HG02588 (cell line): ENCODE results near the gene RNASE13.

Experiments
- ATAC-seq: cut with Tn5 transposase; IDR thresholded peaks from one replicate; pipeline ENCODE4 v1.9.1; 2021; ENCODE audit warnings: mild to moderate bottlenecking, moderate library complexity; ENCODE audit not compliant: unreplicated experiment

RNASE13 gene

GRCh38 chr14:21066882-21067502, 32.4 kb upstream of the RNASE13 start:
- no peak for ATAC-seq

GRCh38 chr14:21063479-21063878, 28.9 kb upstream of the RNASE13 start:
- ATAC-seq = no peak

- no peak for ATAC-seq
Observed at GRCh38 chr14:21061347-21061668, 26.7 kb upstream of the RNASE13 start.

GRCh38 chr14:21060614-21061346, 26.2 kb upstream of the RNASE13 start:
- ATAC-seq = no peak

- ATAC-seq = no peak
Observed at GRCh38 chr14:21059842-21060613, 25.4 kb upstream of the RNASE13 start.

GRCh38 chr14:21058903-21059302, 24.3 kb upstream of the RNASE13 start:
- no peak for ATAC-seq

GRCh38 chr14:21057803-21058675, 23.4 kb upstream of the RNASE13 start, which contains the start of gene RNASE8:
Gene RNASE8, plus strand, starts transcription at chr14:21057822. Its CDS starts 71 bp downstream, at chr14:21057893.
- ATAC-seq = no peak

GRCh38 chr14:21056520-21057163, 22.0 kb upstream of the RNASE13 start:
- ATAC-seq = no peak

GRCh38 chr14:21055432-21056117, 21.0 kb upstream of the RNASE13 start:
- no peak for ATAC-seq

- no peak for ATAC-seq
Observed at GRCh38 chr14:21054768-21055145, 20.1 kb upstream of the RNASE13 start.

GRCh38 chr14:21054123-21054767, 19.6 kb upstream of the RNASE13 start:
- ATAC-seq = no peak

- ATAC-seq = no peak
Observed at GRCh38 chr14:21053184-21054122, 18.8 kb upstream of the RNASE13 start.

GRCh38 chr14:21050597-21050996, 16.0 kb upstream of the RNASE13 start:
- no peak for ATAC-seq

- ATAC-seq = no peak
Observed at GRCh38 chr14:21049271-21049673, 14.7 kb upstream of the RNASE13 start.

GRCh38 chr14:21048638-21049037, 14.0 kb upstream of the RNASE13 start:
- no peak for ATAC-seq

GRCh38 chr14:21047378-21047781, 12.8 kb upstream of the RNASE13 start:
- no peak for ATAC-seq

- ATAC-seq = no peak
Observed at GRCh38 chr14:21043974-21044618, 9.5 kb upstream of the RNASE13 start.
